Naive thymus-derived CD8-positive, alpha-beta T cell (primary cell): ENCODE measurements around the gene ENTPD7. TPM values are rescaled to one million over a fixed set of nuclear protein-coding genes. Genes with fewer than 3 reads are reported as not detected.

Source experiments
- ATAC-seq, 2 donors: fragments of 150-1000 bp; cut with Tn5 transposase in 1 of 2; sonication (Bioruptor Pico), chemical (Tn5 transposase) in 1 of 2; 1 replicate in 1 of 2; 2 replicates in 1 of 2; pipeline ENCODE4 v1.10.0; 2021; ENCODE audit warnings: mild to moderate bottlenecking in 2 of 2, moderate library complexity in 2 of 2
- POLR2A ChIA-PET: fragments of 350-600 bp; sonication (Branson Sonifier 250); formaldehyde crosslinking; loops from one replicate; lab custom pipeline; 2021; ENCODE audit warnings: antibody characterized with exemption; lab: Charles Lee
- DNase-seq, 10 donors: peaks; one replicate each; pipeline versions ENCODE4 v3.0.0 to v3.0.0-alpha.2; 2020 to 2022
- H3K27ac Mint-ChIP-seq, 10 donors: one replicate each; pipeline ENCODE4 v1.8.0; 2020 to 2022; ENCODE audit warnings: mild to moderate bottlenecking in 10 of 10, mixed read lengths in 10 of 10, moderate library complexity in 4 of 10, inconsistent platforms in 1 of 10
- H3K27me3 Mint-ChIP-seq, 5 donors: one replicate each; pipeline ENCODE4 v1.8.0; 2021 to 2022; ENCODE audit warnings: mixed read lengths in 5 of 5
- H3K36me3 Mint-ChIP-seq, 3 donors: one replicate each; pipeline ENCODE4 v1.8.0; 2020 to 2022; ENCODE audit warnings: mixed read lengths in 3 of 3, mild to moderate bottlenecking in 2 of 3, inconsistent platforms in 1 of 3
- H3K4me1 Mint-ChIP-seq, 4 donors: one replicate each; pipeline ENCODE4 v1.8.0; 2021 to 2022; ENCODE audit warnings: mixed read lengths in 4 of 4
- H3K4me3 Mint-ChIP-seq, 10 donors: one replicate each; pipeline ENCODE4 v1.8.0; 2020 to 2022; ENCODE audit warnings: mild to moderate bottlenecking in 10 of 10, mixed read lengths in 10 of 10, moderate library complexity in 6 of 10, inconsistent platforms in 1 of 10
- H3K9me3 Mint-ChIP-seq, 9 donors: one replicate each; pipeline ENCODE4 v1.8.0; 2020 to 2022; ENCODE audit warnings: mixed read lengths in 9 of 9, mild to moderate bottlenecking in 3 of 9, inconsistent platforms in 1 of 9, moderate library complexity in 1 of 9
- polyA plus RNA-seq, 3 donors: library from polyadenylated mRNA; unstranded; fragments of 300-500 nt; fragmentation: Illumina TruSeq; gene quantifications; one replicate each; pipeline ENCODE4 v1.2.3, GENCODE V29; 2021
- total RNA-seq, 8 experiments: library from RNA in 2 of 8; stranded (reverse) in 2 of 8; gene quantifications; one replicate each; pipeline ENCODE4 v1.2.3 and lab custom pipeline; 2021 to 2026

Gene ENTPD7
- total and polyA plus RNA-seq, 5 experiments from 2014 or later, result 0.33 to 2.9 (median 0.83) TPM

- DNase-seq, result no peak
- Mint-ChIP-seq H3K27ac (no peak overlapping the region), H3K4me3 (no peak overlapping the region), H3K36me3 (peaks cover 0 to 2% (median 0%) of the 10 kb centered on the region in 3 donors), H3K4me1 (peaks cover 5 to 16% (median 13%) of the 10 kb centered on the region in 4 donors), H3K27me3 (peaks cover 12 to 37% (median 22%) of the 10 kb centered on the region in 5 donors), H3K9me3 (no peaks in the 10 kb centered on the region)
- no peak for ATAC-seq
- POLR2A ChIA-PET, result no interaction called here
Measured at GRCh38 chr10:99654390-99655175, 4.7 kb upstream of the ENTPD7 start.

GRCh38 chr10:99656199-99657064, 2.9 kb upstream of the ENTPD7 start:
- no peaks in the 10 kb centered on the region for H3K36me3 Mint-ChIP-seq
- no peaks in the 10 kb centered on the region for H3K9me3 Mint-ChIP-seq
- POLR2A ChIA-PET, result no interaction called here
- peaks cover 5 to 21% (median 14%) of the 10 kb centered on the region in 5 donors for H3K27me3 Mint-ChIP-seq
- DNase-seq (no peak), ATAC-seq (no peak)
- H3K4me3 Mint-ChIP-seq, result peak overlapping the region in 1 of 10 donors; percentile 4
- H3K27ac Mint-ChIP-seq, result no peak overlapping the region
- peaks cover 9 to 27% (median 23%) of the 10 kb centered on the region in 4 donors for H3K4me1 Mint-ChIP-seq

- peak; percentile 2 to 5 for ATAC-seq
- POLR2A ChIA-PET, result interaction anchor here (1.1 to 2.5 kb wide), 3 partner anchors 37 to 228 kb away, joined by 4 to 16 read pairs (median 14); partner anchors contain the start of genes COX15, CUTC, GOT1 and SLC25A28
- peak overlapping the region; percentile 85 to 97 (median 90) for H3K4me3 Mint-ChIP-seq
- peak overlapping the region; percentile 32 to 93 (median 74) for H3K27ac Mint-ChIP-seq
- no peaks in the 10 kb centered on the region for H3K9me3 Mint-ChIP-seq
- peaks cover 0 to under 1% (median under 1%) of the 10 kb centered on the region in 3 donors for H3K36me3 Mint-ChIP-seq
- DNase-seq, result peak in 5 of 10 donors; percentile 2 to 64 (median 11)
- H3K4me1 Mint-ChIP-seq, result peaks cover 9 to 29% (median 23%) of the 10 kb centered on the region in 4 donors
- H3K27me3 Mint-ChIP-seq, result peaks cover 3 to 13% (median 11%) of the 10 kb centered on the region in 5 donors
Measured at GRCh38 chr10:99658622-99659030, 683 bp upstream of the ENTPD7 start.

- peak in 2 of 10 donors; percentile 6 to 9 for DNase-seq
- Mint-ChIP-seq H3K27ac (peak overlapping the region in 7 of 10 donors; percentile 26 to 72 (median 63)), H3K27me3 (peaks cover 3 to 9% (median 8%) of the 10 kb centered on the region in 5 donors), H3K36me3 (peaks cover 0 to 7% (median 3%) of the 10 kb centered on the region in 3 donors), H3K4me3 (peak overlapping the region; percentile 85 to 97 (median 90)), H3K9me3 (no peaks in the 10 kb centered on the region), H3K4me1 (peaks cover 9 to 29% (median 23%) of the 10 kb centered on the region in 4 donors)
- POLR2A ChIA-PET, result interaction anchor here (0.6 to 2.5 kb wide), 7 partner anchors 28 to 230 kb away, joined by 3 to 16 read pairs (median 4); partner anchors contain the start of genes COX15, CUTC, GOT1 and SLC25A28
- ATAC-seq, result peak in 1 of 2 donors; percentile 1
Measured at GRCh38 chr10:99659868-99660366, 608 bp downstream of the ENTPD7 start.

GRCh38 chr10:99660662-99661376, 1.5 kb downstream of the ENTPD7 start:
- H3K4me1 Mint-ChIP-seq, result peaks cover 9 to 29% (median 23%) of the 10 kb centered on the region in 4 donors
- ATAC-seq (no peak), DNase-seq (no peak)
- no peak overlapping the region for H3K27ac Mint-ChIP-seq
- H3K9me3 Mint-ChIP-seq, result no peaks in the 10 kb centered on the region
- peak overlapping the region in 3 of 10 donors; percentile 9 to 56 (median 37) for H3K4me3 Mint-ChIP-seq
- peaks cover 0 to 7% (median 6%) of the 10 kb centered on the region in 5 donors for H3K27me3 Mint-ChIP-seq
- H3K36me3 Mint-ChIP-seq, result peaks cover 0 to 14% (median 5%) of the 10 kb centered on the region in 3 donors
- POLR2A ChIA-PET, result interaction anchor here (1.3 kb wide), 1 partner anchor 53 kb away, joined by 3 read pairs; no protein-coding TSS in a partner anchor

GRCh38 chr10:99661377-99661763, 2.1 kb downstream of the ENTPD7 start:
- no peak for ATAC-seq
- H3K9me3 Mint-ChIP-seq, result no peaks in the 10 kb centered on the region
- H3K27ac Mint-ChIP-seq, result no peak overlapping the region
- DNase-seq, result no peak
- H3K27me3 Mint-ChIP-seq, result peaks cover 0 to 1% (median 1%) of the 10 kb centered on the region in 5 donors
- POLR2A ChIA-PET, result interaction anchor here (1.3 kb wide), 1 partner anchor 52 kb away, joined by 3 read pairs; no protein-coding TSS in a partner anchor
- H3K4me3 Mint-ChIP-seq, result peak overlapping the region in 3 of 10 donors; percentile 9 to 56 (median 37)
- peaks cover 9 to 29% (median 23%) of the 10 kb centered on the region in 4 donors for H3K4me1 Mint-ChIP-seq
- H3K36me3 Mint-ChIP-seq, result peaks cover 0 to 16% (median 8%) of the 10 kb centered on the region in 3 donors

GRCh38 chr10:99665304-99665703, 6.0 kb downstream of the ENTPD7 start:
- no peak overlapping the region for H3K27ac Mint-ChIP-seq
- H3K36me3 Mint-ChIP-seq, result peaks cover 0 to 27% (median 11%) of the 10 kb centered on the region in 3 donors
- H3K4me3 Mint-ChIP-seq, result no peak overlapping the region
- POLR2A ChIA-PET, result no interaction called here
- no peaks in the 10 kb centered on the region for H3K9me3 Mint-ChIP-seq
- ATAC-seq, result no peak
- H3K27me3 Mint-ChIP-seq, result no peaks in the 10 kb centered on the region
- H3K4me1 Mint-ChIP-seq, result peaks cover 0 to 6% (median 3%) of the 10 kb centered on the region in 4 donors
- no peak for DNase-seq

GRCh38 chr10:99667108-99667751, 7.9 kb downstream of the ENTPD7 start:
- Mint-ChIP-seq H3K36me3 (peaks cover 0 to 27% (median 14%) of the 10 kb centered on the region in 3 donors), H3K4me3 (no peak overlapping the region), H3K4me1 (peaks cover 0 to 2% (median 0%) of the 10 kb centered on the region in 4 donors), H3K27me3 (no peaks in the 10 kb centered on the region), H3K9me3 (no peaks in the 10 kb centered on the region), H3K27ac (no peak overlapping the region)
- DNase-seq, result no peak
- POLR2A ChIA-PET, result no interaction called here
- no peak for ATAC-seq

GRCh38 chr10:99671386-99671785, 12.1 kb downstream of the ENTPD7 start:
- peaks cover 0 to 10% (median under 1%) of the 10 kb centered on the region in 4 donors for H3K4me1 Mint-ChIP-seq
- H3K36me3 Mint-ChIP-seq, result peaks cover 0 to 14% (median 6%) of the 10 kb centered on the region in 3 donors
- H3K4me3 Mint-ChIP-seq, result no peak overlapping the region
- ATAC-seq (no peak), DNase-seq (no peak)
- no peaks in the 10 kb centered on the region for H3K9me3 Mint-ChIP-seq
- POLR2A ChIA-PET, result no interaction called here
- H3K27ac Mint-ChIP-seq, result no peak overlapping the region
- no peaks in the 10 kb centered on the region for H3K27me3 Mint-ChIP-seq

GRCh38 chr10:99672884-99673283, 13.6 kb downstream of the ENTPD7 start:
- Mint-ChIP-seq H3K4me3 (no peak overlapping the region), H3K4me1 (peaks cover 0 to 10% (median 0%) of the 10 kb centered on the region in 4 donors), H3K27me3 (no peaks in the 10 kb centered on the region), H3K27ac (no peak overlapping the region), H3K9me3 (no peaks in the 10 kb centered on the region), H3K36me3 (peaks cover 0 to 13% (median 5%) of the 10 kb centered on the region in 3 donors)
- POLR2A ChIA-PET, result no interaction called here
- no peak for ATAC-seq
- no peak for DNase-seq

- Mint-ChIP-seq H3K27ac (no peak overlapping the region), H3K36me3 (peaks cover 0 to 10% (median 5%) of the 10 kb centered on the region in 3 donors), H3K4me1 (peaks cover 0 to 10% (median 0%) of the 10 kb centered on the region in 4 donors), H3K9me3 (no peaks in the 10 kb centered on the region), H3K27me3 (no peaks in the 10 kb centered on the region), H3K4me3 (no peak overlapping the region)
- POLR2A ChIA-PET, result no interaction called here
- no peak for DNase-seq
- no peak for ATAC-seq
Measured at GRCh38 chr10:99673492-99673891, 14.2 kb downstream of the ENTPD7 start.
